Vagina (tissue), 2 donors: ENCODE results near the gene GC.

ENCODE experiments used
- POLR2A ChIP-seq, 2 donors: fragments of 450-650 bp; IDR thresholded peaks; one replicate each; pipeline ENCODE4 v1.6.1; 2017; ENCODE audit warnings: antibody characterized with exemption in 2 of 2, mild to moderate bottlenecking in 2 of 2, moderate library complexity in 2 of 2
- POLR2AphosphoS5 ChIP-seq, 2 donors: sonication (generic); formaldehyde crosslinking; IDR thresholded peaks; one replicate each; pipeline ENCODE4 v1.9.0; 2017; ENCODE audit warnings: antibody characterized with exemption in 2 of 2, mild to moderate bottlenecking in 2 of 2, low read depth in 1 of 2; ENCODE audit not compliant: insufficient read depth in 1 of 2
- TF ChIP-seq, protein P1 (sequence below), 3 experiments: fragments of 450-650 bp in 2 of 3; fragments of 200-600 bp in 1 of 3; sonication (generic) in 1 of 3; IDR thresholded peaks; one replicate each; pipeline ENCODE4 v1.5.1; 2017 to 2019; ENCODE audit warnings: antibody characterized with exemption in 3 of 3, mild to moderate bottlenecking in 2 of 3, moderate library complexity in 2 of 3

DNA sequence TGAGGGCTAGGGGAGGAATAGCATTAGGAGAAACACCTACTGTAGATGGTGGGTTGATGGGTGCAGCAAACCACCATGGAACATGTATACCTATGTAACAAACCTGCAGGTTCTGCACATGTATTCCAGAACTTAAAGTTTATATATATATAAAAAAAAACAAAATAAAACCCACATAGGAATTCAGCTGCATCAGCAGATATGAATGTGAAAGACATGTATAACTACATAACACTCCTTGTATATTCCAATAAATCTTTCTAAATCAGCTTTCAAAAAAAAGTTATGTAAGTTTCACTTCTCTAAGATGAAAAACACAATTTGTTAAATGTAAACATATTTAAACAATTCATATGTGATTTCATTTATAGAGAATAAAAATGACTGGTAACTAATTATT lies 6.0 kb downstream of the GC start:
- TF ChIP-seq, protein P1, sequence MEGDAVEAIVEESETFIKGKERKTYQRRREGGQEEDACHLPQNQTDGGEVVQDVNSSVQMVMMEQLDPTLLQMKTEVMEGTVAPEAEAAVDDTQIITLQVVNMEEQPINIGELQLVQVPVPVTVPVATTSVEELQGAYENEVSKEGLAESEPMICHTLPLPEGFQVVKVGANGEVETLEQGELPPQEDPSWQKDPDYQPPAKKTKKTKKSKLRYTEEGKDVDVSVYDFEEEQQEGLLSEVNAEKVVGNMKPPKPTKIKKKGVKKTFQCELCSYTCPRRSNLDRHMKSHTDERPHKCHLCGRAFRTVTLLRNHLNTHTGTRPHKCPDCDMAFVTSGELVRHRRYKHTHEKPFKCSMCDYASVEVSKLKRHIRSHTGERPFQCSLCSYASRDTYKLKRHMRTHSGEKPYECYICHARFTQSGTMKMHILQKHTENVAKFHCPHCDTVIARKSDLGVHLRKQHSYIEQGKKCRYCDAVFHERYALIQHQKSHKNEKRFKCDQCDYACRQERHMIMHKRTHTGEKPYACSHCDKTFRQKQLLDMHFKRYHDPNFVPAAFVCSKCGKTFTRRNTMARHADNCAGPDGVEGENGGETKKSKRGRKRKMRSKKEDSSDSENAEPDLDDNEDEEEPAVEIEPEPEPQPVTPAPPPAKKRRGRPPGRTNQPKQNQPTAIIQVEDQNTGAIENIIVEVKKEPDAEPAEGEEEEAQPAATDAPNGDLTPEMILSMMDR (IDR thresholded peaks at IDR 0.05): no peak
- TF ChIP-seq POLR2AphosphoS5 (IDR thresholded peaks at IDR 0.05; ENCODE audit: insufficient read depth in 1 of 2, low read depth in 1 of 2): no peak
- TF ChIP-seq POLR2A (IDR thresholded peaks at IDR 0.05): no peak
